ENCODE results near the gene ERG.
A peak's percentile ranks its signal among the peaks of the same experiment; 100 is the strongest.

ERG gene, protein sequence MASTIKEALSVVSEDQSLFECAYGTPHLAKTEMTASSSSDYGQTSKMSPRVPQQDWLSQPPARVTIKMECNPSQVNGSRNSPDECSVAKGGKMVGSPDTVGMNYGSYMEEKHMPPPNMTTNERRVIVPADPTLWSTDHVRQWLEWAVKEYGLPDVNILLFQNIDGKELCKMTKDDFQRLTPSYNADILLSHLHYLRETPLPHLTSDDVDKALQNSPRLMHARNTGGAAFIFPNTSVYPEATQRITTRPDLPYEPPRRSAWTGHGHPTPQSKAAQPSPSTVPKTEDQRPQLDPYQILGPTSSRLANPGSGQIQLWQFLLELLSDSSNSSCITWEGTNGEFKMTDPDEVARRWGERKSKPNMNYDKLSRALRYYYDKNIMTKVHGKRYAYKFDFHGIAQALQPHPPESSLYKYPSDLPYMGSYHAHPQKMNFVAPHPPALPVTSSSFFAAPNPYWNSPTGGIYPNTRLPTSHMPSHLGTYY

DNA sequence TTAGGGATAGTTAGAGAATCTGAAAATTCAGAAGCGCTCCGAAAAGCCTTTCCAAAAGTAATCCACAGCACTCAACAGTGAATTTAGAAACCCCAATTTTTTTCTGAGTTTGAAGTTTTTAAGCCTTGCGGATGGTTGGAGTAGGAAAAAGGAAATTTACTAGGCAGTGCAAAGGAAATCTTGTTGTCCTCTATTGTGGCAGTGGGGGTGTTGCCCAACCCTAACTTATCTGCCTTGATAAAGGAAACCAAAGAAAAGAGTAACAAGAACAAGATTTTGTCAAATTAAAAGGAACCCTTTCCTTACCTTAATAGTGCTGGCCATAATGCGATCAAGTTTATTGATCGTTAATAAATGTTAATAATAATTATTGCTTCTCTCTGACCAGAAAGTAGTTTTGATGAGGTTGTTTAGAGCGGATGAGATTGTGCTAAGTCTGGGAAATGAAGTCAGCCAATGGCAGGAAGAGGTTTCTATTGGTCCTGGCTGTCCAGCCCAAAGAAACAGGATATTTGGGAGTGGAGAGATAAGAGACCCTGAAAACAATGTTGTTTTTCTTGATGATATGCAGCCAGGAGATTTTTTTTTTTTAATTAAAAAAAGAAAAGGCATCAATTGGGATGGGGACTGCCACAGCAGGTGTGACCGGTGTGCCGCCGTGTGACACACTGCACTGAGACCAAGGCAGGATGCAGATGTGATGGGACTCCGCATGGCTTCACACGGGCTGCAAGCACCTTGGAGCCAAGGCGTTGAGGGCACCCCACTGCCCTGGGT is at the start of gene ERG:
TSS of gene ERG (minus strand) at position 421 of the 777 bp plus-strand sequence. CDS start at position 324, 97 bp downstream.
- no peak for DNase-seq (ENCODE audit: low read depth)

DNA sequence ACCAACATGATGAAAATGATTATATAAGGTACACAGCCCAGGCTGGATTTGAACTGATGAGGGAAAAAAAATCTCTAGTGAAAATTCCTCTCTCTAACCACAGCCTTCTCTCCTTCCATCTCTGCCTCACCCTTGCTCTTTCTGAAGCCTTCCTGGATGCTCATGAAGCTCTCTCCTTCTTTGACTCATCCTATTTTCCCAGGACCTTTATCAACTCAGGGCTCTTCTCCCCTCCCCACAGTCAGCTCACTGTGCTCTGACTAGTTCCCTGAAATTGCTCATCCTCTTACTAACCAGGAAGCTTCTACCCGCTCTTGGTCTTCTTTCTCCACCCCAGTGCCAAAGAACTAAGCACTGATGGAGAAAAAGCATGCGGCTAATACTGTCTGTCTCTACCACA is 46.4 kb upstream of the ERG start:
- DNase-seq (ENCODE audit: low read depth): no peak

DNA sequence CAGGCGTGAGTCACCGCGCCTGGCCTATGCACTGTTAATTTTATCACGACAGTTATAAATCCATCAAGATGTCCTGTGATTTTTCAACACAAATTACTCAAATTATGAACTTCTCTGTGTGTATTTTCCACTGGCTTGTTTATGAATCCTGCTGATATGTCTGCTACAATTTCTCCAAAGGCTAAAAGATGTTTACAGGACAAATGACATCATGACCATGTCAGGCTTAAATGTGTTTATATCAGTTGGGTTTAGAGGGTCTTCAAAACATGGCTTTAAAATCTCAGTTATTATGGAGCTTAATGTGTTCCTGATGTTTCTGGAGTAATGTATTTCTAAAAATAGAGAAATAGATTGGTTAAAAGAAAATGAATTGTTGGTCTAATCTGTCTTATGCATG is 44.0 kb upstream of the ERG start:
- no peak for DNase-seq (ENCODE audit: low read depth)

DNA sequence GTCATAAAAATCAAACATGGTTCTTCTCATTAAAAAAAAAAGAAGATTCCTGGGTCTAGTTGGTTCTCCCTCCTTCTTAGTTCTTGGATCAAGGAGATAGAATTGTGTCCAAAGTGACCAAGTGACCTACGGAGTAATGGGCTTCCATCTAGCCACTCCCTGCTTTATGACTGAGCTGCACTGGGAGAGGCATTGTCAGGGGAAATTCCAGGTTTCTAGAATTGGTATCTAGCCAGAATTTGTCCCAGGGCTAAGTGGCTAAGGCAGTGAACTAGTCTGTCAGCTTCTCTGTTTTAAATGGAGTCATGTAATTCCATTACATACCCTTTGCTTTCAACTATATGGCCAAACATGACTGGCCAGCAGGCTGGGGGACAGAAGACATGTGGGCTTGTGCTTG is 40.1 kb upstream of the ERG start:
- DNase-seq (ENCODE audit: low read depth): no peak

DNA sequence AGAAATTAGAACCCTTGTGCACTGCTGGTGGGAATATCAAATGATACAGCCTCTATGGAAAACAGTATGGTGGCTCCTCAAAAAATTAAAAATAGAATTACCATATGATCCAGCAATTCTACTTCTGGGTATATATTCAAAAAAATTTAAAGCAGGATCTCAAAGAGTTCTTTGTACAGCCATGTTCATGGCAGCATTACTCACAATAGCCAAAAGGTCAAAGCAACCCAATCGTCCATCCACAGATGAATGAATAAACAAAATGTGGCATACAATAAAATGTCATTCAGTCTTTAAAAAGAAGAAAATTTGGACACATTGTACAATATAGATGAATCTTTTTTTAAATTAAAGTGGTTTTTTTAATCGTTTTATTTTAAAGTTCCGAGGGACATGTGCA is 36.3 kb upstream of the ERG start:
- DNase-seq (ENCODE audit: low read depth): no peak

DNA sequence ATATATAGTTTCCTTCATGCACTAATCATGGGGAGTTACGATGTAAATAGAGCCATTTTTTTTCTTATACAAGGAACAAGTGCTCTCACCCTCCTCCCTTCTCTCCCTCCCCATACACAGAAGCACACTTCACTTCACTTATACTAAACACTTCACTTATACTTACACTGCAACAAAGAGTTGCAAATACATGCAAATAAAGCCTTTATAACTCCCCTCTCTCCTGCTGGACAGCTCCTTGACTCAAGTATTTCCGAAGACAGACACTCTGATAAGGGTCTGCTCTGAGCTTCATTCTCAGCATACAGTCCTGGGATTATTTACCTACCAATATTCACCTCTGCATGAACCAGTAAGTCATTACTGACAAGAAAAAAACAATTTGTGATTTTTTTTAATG is 35.6 kb upstream of the ERG start:
- DNase-seq (ENCODE audit: low read depth): no peak

DNA sequence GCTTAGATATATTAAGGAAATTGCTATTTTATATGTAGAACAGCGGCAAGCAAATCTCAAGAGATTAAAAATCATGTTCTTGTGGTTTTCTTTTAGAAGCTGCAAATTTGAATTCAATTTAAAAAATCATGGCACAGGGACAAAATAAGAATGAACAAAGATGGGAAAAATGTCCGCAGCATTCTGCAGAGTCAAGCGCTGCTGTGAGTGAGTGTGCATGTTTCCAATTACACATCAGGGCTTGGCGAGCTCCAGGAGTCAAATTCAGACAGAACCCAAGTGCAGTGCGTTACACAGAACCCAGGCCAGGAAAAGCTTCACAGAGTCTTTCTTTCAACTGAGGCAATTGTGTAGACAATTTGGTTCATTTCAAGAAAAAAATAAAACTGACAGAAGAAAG is 33.3 kb upstream of the ERG start:
- no peak for DNase-seq (ENCODE audit: low read depth)

DNA sequence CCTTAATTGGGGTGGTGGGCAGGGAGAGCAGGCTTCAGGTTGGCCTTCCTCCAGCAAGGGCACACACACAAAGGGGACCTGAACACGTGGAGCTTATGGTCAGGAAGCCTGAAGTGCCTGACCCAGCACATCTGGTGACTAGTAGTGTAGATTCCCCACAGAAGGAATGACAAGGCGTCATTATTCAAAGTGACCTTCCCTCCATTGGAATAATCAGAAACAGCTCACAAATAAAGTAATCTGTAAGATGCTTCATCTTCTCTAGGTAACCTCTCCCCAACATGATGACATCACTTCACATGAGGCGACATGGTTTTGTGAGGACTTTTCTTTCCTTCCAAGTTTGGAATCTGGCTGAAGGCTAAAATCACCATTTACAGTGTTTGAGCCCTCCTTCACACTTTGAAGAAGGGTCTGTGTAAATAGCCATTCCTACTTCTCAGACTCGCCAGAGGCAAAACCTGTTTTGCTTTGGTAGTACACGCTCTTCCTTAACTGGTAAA is 32.8 kb upstream of the ERG start:
- no peak for DNase-seq (ENCODE audit: low read depth)

DNA sequence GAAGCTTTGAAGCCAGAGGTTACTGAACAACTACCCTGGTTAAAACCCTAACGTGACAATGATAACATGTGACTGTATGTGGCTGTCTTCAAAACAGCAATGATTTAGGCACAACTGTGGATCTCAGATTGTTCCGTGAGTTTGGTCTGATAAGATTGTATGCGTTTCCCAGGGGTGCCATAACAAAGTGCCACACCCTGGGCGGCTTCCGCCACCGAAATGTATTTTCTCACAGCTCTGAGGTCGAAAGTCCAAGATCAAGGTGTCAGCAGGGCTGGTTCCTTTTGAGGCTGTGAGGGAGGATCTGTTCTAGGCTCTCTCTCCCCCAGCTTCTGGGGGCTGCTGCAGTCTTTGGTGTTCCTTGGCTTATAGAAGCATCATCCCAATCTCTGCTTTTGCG is 29.5 kb upstream of the ERG start:
- DNase-seq (ENCODE audit: low read depth): no peak

DNA sequence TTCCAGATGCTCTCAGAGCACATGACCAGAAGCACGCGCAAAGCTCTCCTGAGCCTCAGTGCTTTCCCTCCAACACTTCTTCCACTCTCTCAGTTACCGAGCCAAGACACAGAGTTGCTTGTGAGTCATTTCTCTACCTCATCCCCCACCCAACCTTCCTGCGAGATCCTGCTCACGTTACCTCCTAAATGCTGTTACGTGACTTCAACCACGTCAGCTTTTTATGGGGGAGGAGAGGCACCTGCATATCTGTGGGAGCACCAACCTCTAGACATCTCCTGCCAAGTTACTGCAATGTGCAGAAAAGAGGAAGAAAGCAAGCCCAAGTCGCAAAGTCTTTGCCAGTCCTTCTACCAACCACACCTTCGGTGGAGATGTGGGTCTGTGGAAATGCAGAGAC is 27.2 kb upstream of the ERG start:
- no peak for DNase-seq (ENCODE audit: low read depth)

DNA sequence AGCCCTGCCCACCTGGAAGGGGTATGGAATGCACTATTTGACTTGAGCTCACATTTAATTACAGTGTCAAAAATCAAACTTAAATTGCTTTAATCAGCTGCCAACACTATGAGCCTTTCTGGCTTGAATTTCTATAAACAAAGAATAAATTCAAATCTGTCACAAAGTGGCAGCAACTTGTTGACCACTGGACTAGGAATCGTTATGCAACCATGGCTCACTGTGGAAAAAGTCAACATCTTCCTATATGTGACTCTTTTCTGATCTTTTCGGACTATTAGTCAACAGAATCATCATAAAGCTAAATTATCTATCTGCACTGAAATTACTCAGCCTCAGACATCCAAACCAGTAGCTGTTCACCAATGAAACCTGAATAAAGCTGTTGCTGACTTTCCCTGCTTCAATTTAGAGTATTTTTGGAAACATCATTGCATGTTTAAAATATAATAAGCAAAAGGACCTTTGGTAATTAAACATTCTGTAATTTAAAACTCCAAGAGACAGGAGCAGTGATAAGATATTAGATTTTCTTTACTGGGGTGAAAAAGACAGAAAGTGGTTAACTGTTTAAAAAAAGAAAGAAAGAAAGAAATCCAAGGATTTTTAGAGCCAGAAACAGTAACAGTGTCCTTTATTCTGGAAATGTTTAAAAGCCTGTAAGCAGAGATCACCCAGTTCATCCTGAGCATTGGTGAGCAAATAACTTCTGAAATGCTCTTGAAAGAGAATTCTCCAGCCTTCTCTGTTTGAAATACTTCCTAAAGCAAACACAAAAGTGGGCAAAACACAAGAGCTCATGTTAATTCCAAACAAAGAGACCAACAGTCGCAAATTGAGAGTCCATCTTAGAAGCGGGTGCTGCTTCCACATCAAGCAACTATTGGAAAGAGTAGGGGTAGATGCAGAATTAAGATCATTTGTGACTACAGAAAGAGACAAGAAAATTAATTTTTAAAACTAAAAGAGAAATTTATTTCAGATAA is 26.2 kb upstream of the ERG start:
- no peak for DNase-seq (ENCODE audit: low read depth)

DNA sequence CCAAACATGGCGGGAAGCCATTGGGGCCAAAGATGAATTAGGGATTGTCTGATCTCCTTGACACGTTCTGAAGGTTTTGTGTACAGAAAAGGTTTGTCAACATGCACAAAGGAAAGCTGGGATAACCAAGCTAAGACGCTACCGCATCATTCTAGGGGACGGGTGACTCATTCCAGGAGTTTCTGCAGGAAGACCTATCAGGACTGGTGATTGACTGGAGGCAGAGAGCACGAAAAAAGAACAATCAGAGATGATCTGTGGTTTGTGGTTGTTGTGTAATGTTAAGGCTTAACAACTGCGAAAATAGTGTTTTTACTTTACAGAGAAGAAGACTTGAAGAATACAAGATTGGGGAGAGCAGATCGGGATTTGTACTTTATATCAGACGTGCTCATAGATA is 22.2 kb upstream of the ERG start:
- no peak for DNase-seq (ENCODE audit: low read depth)

DNA sequence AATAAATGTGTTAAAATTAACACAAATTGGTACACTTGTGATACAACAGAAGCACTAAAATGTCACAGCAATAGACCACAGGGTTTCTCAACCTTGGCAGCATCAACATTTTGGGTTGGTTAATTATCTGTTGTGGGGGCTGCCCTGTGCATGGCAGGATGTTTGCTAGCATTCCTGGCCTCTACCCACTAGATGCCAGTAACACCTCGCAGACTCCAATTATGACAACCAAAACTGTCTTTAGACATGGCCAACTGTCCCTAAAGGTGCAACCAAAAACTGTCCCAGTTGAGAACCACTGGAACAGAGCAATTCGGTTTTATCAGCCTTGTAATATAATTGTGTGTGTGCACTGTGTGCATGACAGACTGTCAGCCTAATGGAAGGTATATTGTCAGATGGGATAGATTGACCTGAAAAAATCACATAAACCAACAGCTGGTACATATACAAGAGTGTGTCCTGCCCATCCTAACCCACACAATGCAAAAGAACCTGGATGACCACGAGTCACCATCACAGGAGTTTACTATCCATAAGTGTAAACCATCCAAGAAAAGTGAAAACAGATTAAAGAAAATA is 13.5 kb upstream of the ERG start:
- DNase-seq (ENCODE audit: low read depth): no peak

DNA sequence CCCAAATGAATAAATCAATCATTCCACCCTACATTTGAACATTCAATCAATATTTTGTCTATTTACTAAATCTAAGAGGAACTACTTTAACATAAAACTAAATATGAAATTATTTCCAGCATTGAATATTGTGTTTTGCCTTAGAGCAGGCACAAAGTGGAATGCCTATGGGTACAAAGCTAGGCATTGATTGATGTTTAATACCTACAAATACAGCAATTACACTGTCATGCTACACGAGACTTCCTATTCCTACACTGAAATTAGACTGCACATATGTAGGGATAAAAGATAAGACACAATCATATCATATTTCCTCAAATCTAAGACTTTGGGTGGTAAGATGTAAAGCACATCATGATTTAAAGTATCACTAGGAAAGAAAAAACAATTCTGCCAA is 12.9 kb upstream of the ERG start:
- no peak for DNase-seq (ENCODE audit: low read depth)

DNA sequence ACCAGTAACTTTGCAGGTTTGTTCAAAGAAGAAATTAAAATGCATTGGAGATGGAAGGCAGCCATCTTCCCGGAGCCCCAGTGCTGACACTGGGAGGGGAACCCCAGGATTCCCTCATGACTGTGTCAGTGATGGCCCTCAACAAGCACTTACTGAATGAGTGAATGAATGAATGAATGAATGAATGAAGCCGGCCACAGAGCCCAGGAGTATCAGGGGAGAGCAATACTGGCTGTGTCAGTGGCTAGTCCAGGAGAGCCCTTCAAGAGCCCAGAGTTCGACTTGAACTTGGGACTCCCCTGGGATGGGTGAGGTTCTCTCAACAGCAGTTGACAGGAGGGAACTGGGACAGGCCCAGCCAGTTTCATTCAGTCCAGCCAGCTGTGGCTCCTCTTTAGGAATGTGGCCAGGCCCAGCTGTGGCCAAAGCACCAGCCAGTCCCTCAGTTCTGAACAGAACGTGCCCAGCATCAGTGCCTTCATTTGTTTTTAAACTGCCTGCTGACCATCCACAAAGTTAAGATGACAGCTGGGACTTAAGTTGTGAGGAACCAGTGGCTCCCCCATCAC is 9.2 kb upstream of the ERG start:
- no peak for DNase-seq (ENCODE audit: low read depth)

DNA sequence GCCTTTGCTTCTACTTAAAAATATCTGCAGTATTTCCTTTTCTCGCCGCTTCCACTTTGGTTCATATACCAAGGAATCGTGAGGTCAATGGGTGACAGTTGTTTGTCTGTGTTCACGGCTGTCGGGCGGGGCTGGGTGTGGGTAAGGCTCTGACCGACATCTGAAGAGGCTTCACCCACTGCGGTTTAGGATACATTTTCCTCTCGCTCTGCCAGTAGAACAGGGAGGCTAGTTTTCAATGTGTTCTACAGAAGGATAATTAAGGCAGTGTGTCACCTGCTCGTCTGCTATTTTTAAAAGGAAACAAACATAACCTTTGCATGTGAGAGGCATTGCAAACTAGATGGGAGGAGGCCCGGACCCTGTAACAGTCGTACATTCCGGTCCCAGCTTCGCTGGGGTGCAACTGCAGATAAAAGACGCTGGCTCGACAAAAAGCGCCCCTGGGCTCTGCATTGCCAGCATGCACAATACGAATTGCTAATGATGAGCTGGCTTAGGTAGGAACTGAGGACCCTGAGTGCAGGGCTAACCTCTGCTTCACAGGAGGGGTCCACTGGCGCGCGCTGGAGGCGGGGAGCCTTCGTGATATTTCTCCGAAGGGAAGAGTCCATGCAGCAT is 8.5 kb upstream of the ERG start:
- no peak for DNase-seq (ENCODE audit: low read depth)

DNA sequence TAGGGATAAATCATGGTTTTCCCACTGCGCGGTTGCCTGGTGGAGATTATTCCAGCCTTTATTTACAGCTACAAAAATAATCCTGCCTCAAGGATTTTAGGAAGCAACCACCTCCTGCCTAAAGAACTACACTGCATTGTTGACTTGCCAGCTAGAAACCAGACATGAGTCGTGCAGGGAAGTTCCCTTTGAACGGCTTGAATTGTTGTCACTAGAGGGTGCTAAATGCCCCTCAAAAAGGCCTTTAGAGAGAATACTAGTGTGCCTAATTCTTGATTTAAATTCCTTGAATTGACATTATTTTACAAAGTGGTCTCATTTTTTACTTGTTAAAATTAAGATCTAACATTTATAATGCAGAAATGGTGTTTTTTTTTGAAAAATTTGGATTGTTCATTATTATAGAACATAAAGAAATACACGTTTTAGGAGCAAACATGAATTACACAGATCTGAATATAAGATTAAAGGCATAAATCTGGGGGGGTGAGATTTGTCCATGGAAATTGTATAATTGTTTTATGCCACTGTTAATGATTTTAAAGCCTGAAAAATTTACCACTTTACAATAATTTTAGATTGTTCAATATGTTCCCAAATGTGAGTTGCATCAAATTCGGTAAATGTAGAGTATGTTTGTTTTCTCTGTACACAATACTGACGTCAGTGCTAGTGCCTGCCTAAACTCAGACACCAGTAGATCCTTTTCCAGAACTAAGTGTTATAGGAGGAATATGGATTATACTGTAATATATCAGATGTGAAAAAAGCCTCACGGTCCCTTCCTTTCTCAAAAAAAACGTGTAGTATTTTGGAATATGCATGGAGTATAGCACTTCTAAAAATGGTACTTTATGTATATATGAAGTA is 7.6 kb upstream of the ERG start:
- peak; percentile 46 for DNase-seq (ENCODE audit: low read depth)

DNA sequence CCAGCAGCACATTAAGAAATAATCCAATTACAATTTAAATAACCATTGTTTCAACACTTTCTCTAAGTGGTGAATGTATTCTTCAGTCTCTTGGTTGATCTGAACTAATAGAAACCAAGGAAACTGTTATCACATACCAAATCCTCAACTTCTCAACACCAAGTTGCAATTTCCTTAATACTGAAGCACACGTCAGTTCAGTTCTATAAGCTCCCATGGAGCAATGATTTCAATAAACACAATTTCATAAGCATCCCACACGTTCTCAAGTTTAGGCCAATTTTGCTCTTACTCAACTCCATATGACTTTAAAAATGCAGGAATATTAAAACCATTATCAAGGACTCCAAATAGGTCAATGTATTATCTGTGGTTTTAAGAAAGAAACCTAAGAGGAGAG is 5.8 kb upstream of the ERG start:
- DNase-seq (ENCODE audit: low read depth): no peak

DNA sequence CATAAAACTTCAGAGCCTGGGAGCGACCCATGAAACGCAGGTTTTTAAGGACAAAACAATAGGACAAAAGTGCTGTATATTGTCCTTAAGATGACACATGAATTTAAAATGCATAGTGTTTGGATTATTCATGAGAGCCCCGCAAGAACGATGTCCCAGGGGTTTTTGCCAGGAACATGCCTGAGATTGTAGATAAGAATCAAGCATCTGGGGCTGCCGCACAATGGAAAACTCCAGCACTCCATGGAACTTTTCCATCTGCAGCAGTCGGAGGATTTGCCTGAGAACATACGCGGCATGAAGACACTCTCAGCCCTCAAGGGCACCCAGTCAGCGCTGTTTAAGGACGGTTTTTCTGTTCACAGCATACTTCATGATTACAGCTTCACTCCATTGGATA is 5.3 kb upstream of the ERG start:
- peak; percentile 40 for DNase-seq (ENCODE audit: low read depth)

DNA sequence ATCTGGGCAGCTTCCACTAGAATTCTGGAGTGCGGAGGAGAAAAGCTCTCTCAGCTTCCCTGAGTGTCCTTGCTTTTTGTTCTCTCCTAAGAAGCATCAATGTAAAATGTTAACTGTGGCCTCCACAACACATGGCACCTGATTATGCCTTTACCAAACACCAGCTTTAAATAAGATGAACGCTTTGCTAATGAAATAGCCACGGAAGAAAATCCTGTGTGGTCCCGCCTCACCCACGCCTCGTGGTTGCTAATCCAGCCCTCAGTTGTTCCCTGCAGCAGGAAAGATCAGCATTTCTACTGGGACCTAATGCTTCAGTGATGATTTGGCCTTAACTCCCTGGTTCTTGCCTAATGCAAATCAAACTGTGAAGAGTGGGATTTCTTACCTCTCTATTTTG is 1.8 kb upstream of the ERG start:
- no peak for DNase-seq (ENCODE audit: low read depth)

Data from non-pigmented ciliary epithelial cell (primary cell).